PC-9 (cell line): ENCODE measurements around the gene GNL1.

Source experiments
- CTCF ChIP-seq: fragments of 200-600 bp; sonication (generic); conservative IDR thresholded peaks from 2 replicates; pipeline ENCODE4 v1.6.1; 2017; ENCODE audit warnings: mixed run types, antibody characterized with exemption, mild to moderate bottlenecking, moderate library complexity
- EZH2 ChIP-seq: fragments of 200-600 bp; sonication (generic); IDR thresholded peaks from 2 replicates; pipeline ENCODE4 v1.8.0; 2017; ENCODE audit warnings: antibody characterized with exemption, low read depth

DNA sequence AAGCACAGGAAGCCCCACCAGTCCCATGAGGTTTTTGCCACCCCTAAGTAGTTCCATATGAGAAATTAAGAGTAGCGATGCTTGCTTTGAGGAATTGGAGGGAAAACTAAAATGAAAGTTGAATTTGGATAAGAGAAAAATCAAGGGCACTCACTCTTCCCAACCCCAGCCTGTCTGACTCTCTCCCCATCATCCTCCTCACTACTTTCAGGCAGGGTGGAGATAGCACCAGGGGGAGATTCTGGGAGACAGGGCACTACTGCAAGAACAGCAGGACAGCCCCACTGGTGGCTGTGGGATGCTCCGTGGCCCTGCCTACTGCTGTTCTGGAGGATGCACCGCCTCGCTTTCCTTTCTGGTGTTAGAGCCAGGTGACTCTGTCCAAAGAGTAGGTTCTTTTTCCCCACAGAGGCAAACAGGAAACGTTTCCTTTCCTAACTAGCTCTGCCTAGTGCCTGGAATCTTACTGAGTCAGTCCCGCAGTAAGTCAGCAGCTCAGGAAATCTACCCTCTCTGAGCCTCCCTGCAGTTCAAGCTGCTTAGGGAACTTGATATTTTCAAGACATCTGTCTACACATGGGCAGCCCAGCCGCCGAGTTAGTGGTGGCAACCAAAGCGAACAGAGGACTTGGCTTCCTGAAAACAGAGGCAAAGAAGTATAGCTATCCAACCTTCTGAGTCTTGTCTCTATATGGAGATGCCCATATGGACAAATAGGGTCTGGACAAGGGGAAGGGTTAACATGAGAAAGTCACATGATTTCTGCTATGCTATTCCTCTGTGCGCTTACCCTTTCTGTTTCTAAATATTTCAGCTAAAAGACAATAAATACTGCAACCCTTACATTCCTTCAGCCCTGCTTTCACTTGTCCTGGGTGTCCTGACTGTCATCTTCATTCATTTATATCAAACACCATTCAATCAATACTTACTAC is 55.6 kb downstream of the GNL1 start:
- TF ChIP-seq CTCF (no peak), EZH2 (no peak)
